ENCODE data around the gene CLCNKA.

Gene CLCNKA

DNA sequence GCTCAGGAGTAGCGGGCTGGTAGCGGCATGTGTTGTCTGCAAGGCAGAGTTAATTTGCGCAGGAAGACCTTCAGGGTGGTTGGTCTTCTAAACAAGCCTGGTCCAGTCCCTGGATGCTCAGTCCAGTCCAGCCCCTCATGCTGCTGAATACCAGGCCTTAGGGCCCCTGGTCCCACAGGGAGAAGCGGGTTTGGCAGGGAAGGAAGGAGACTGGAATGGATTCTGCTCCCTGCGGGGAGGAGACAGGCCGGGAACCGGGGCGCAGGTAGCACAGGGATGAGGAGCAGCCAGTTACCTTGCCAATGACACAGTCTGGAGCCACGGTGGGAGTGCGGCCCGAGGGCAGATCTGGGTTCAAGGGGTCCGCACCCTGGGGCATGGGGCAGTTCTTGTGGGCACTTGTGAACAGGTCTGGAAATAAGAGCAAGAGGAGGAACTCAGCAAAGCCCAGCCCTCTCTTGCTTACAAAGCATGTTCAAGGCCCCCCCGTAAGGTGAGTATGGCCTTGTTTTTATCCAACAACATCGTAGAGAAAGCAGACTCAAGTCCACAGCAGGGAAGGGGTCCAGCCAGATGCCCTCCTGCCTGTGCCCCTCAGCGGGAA is 41.5 kb downstream of the CLCNKA start:
- no peak for DNase-seq (ENCODE audit: low read depth, low spot score)
- TF ChIP-seq YY1 (IDR thresholded peaks at IDR 0.05; ENCODE audit: insufficient read depth, insufficient read length), result no peak
- TF ChIP-seq SUZ12 (IDR thresholded peaks at IDR 0.05; ENCODE audit: extremely low read depth, insufficient read depth, insufficient read length), result no peak
- no peak for TF ChIP-seq ZNF274 (IDR thresholded peaks at IDR 0.05; ENCODE audit: low read depth, low read length)
- Histone ChIP-seq H3K9ac (ENCODE audit: insufficient read length, low read depth) (no peak overlapping the region), H3K4me1 (ENCODE audit: insufficient read depth, insufficient read length) (peaks cover 15% of the 10 kb centered on the region), H3K4me3 (ENCODE audit: insufficient read length, low read depth) (no peak overlapping the region), H3K27me3 (ENCODE audit: insufficient read depth, insufficient read length) (no peaks in the 10 kb centered on the region), H3K36me3 (ENCODE audit: insufficient read depth, insufficient read length, low read length) (no peaks in the 10 kb centered on the region), H3K9me3 (ENCODE audit: insufficient read depth, low read length) (no peaks in the 10 kb centered on the region)

DNA sequence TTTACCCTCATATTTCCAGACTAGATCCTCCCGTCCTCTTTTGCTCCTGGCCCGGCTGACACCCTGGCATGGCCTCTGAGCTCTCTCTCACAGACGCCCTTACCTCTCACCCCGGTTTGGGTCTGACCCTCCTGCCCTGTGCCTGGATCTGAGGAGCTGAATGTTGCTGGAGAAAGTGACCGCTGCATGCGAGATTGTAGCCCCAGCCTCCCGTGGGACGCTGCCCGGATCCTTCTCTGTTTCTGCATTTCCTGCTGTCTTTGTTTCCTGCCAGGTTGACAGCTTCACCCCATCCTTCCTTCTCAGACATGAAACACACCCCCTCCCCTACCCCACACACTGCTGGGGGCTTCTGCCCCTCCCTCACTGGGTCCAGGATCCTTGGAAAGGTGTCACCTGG is 42.1 kb downstream of the CLCNKA start:
- Histone ChIP-seq H3K9ac (ENCODE audit: insufficient read length, low read depth) (no peak overlapping the region), H3K27me3 (ENCODE audit: insufficient read depth, insufficient read length) (no peaks in the 10 kb centered on the region), H3K4me3 (ENCODE audit: insufficient read length, low read depth) (no peak overlapping the region), H3K4me1 (ENCODE audit: insufficient read depth, insufficient read length) (peaks cover 19% of the 10 kb centered on the region), H3K9me3 (ENCODE audit: insufficient read depth, low read length) (no peaks in the 10 kb centered on the region), H3K36me3 (ENCODE audit: insufficient read depth, insufficient read length, low read length) (no peaks in the 10 kb centered on the region)
- no peak for TF ChIP-seq YY1 (IDR thresholded peaks at IDR 0.05; ENCODE audit: insufficient read depth, insufficient read length)
- TF ChIP-seq ZNF274 (IDR thresholded peaks at IDR 0.05; ENCODE audit: low read depth, low read length), result no peak
- no peak for TF ChIP-seq SUZ12 (IDR thresholded peaks at IDR 0.05; ENCODE audit: extremely low read depth, insufficient read depth, insufficient read length)
- DNase-seq (ENCODE audit: low read depth, low spot score), result no peak

DNA sequence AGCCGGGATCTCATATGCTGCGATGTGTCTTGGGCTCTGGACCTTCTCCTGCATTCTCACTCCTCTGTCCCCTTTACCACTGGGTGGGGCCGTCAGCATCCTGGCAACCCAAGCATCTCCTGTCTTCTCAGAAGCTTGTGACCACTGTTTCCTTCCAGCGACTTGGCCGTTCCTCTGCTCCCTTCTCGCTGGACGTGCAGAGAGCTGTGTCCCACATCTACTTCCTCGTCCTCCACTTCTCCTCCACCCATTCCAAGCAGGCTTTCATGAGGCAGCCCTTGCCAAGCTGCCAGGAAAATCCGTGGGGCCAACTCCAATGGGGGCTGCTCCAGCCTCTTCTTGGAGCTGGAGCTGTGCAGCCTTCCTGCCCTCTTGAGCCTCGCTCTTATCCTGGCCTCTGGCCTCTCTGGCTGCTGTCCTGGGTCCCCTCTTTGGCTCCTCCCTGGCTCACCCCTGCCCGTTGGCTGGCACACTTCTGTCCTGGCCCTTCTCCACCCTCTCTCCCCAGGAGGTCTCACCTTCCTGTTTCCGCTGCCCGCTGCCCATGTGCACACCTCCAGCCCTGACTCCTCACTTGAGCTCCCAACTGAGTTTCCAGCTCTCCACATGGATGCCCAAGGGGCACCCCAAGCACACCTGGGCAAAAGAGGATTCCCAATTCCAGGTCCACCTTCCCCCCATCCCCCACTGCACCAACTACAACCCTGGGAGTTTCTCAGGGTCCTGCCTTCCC is 42.9 kb downstream of the CLCNKA start:
- H3K9ac ChIP-seq (ENCODE audit: insufficient read length, low read depth), result no peak overlapping the region
- no peak for DNase-seq (ENCODE audit: low read depth, low spot score)
- TF ChIP-seq YY1 (IDR thresholded peaks at IDR 0.05; ENCODE audit: insufficient read depth, insufficient read length) (no peak), ZNF274 (IDR thresholded peaks at IDR 0.05; ENCODE audit: low read depth, low read length) (no peak), SUZ12 (IDR thresholded peaks at IDR 0.05; ENCODE audit: extremely low read depth, insufficient read depth, insufficient read length) (no peak)
- no peaks in the 10 kb centered on the region for H3K27me3 ChIP-seq (ENCODE audit: insufficient read depth, insufficient read length)
- H3K9me3 ChIP-seq (ENCODE audit: insufficient read depth, low read length), result no peaks in the 10 kb centered on the region
- no peaks in the 10 kb centered on the region for H3K36me3 ChIP-seq (ENCODE audit: insufficient read depth, insufficient read length, low read length)
- H3K4me3 ChIP-seq (ENCODE audit: insufficient read length, low read depth), result no peak overlapping the region
- peaks cover 19% of the 10 kb centered on the region for H3K4me1 ChIP-seq (ENCODE audit: insufficient read depth, insufficient read length)

DNA sequence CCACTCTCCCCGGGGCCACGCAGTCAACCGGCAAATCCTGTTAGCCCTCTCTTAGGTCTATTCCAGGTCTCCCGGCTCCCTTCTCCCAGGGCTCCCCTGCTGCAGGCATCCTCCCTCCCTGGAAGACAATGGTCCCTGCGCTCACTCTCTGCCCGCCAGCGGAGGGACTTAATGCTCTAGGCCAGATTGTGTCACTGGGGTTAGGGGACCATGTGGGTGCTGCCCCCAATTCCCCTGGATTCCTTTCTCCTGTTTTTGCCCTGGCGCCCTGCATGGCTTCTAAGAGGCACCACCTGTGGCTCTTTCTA is 43.4 kb downstream of the CLCNKA start:
- peaks cover 19% of the 10 kb centered on the region for H3K4me1 ChIP-seq (ENCODE audit: insufficient read depth, insufficient read length)
- no peak for TF ChIP-seq YY1 (IDR thresholded peaks at IDR 0.05; ENCODE audit: insufficient read depth, insufficient read length)
- no peak for TF ChIP-seq ZNF274 (IDR thresholded peaks at IDR 0.05; ENCODE audit: low read depth, low read length)
- no peak for TF ChIP-seq SUZ12 (IDR thresholded peaks at IDR 0.05; ENCODE audit: extremely low read depth, insufficient read depth, insufficient read length)
- no peaks in the 10 kb centered on the region for H3K9me3 ChIP-seq (ENCODE audit: insufficient read depth, low read length)
- H3K4me3 ChIP-seq (ENCODE audit: insufficient read length, low read depth), result no peak overlapping the region
- H3K36me3 ChIP-seq (ENCODE audit: insufficient read depth, insufficient read length, low read length), result no peaks in the 10 kb centered on the region
- H3K9ac ChIP-seq (ENCODE audit: insufficient read length, low read depth), result no peak overlapping the region
- H3K27me3 ChIP-seq (ENCODE audit: insufficient read depth, insufficient read length), result no peaks in the 10 kb centered on the region
- DNase-seq (ENCODE audit: low read depth, low spot score), result no peak

DNA sequence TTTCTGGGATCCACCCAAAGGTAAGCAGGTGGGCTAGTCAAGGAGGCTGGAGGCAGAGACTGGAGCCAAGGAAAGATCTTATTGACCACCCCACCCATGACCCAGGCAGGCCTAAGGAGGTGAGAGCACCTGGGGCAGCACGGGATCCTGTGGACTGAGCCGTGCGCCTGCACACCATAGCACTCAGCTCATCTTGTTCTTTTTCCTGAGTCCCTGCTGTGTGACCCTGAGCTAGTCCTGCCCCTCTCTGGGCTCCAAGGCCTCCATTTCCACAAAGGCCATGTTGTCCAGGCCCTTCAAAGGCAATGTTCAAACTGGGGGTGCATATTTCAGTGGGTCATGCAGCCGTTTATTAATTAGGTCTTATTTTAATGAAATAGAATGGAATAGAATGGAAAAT is 44.4 kb downstream of the CLCNKA start:
- TF ChIP-seq SUZ12 (IDR thresholded peaks at IDR 0.05; ENCODE audit: extremely low read depth, insufficient read depth, insufficient read length) (no peak), ZNF274 (IDR thresholded peaks at IDR 0.05; ENCODE audit: low read depth, low read length) (no peak), YY1 (IDR thresholded peaks at IDR 0.05; ENCODE audit: insufficient read depth, insufficient read length) (no peak)
- no peak overlapping the region for H3K9ac ChIP-seq (ENCODE audit: insufficient read length, low read depth)
- no peaks in the 10 kb centered on the region for H3K27me3 ChIP-seq (ENCODE audit: insufficient read depth, insufficient read length)
- DNase-seq (ENCODE audit: low read depth, low spot score), result no peak
- peaks cover 19% of the 10 kb centered on the region for H3K4me1 ChIP-seq (ENCODE audit: insufficient read depth, insufficient read length)
- H3K9me3 ChIP-seq (ENCODE audit: insufficient read depth, low read length), result no peaks in the 10 kb centered on the region
- H3K36me3 ChIP-seq (ENCODE audit: insufficient read depth, insufficient read length, low read length), result no peaks in the 10 kb centered on the region
- H3K4me3 ChIP-seq (ENCODE audit: insufficient read length, low read depth), result no peak overlapping the region

DNA sequence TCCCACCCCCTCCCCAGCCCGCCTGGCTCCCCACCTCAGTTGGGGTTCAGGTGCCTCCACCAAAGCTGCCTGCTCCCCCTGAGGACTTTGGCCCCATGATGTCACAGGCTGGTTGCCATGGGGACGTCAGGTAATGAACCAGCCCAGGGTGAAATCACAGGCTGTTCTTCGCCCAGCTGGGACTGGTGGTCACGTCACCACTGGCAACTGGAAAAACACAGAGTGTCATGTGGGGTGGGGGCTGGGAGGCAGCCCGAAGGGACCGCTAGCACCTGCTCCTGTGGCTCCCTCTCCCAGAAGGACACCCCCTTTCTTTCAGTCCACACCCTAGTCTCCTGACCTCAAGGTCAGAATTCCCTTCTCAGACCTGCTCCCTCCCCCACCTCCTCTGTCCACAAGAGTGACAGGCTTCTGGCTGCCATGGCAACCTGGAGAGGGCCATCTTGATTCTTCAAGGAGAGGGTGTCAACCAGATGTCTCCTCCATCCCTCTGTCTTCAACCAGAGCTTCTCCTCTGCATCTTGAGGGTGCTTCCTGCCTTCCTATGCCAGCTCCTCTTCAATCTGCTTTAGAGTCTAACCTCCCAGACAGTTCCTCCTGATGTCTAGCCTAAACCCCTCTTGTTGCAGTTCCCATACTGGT is 45.4 kb downstream of the CLCNKA start:
- no peaks in the 10 kb centered on the region for H3K9me3 ChIP-seq (ENCODE audit: insufficient read depth, low read length)
- H3K4me3 ChIP-seq (ENCODE audit: insufficient read length, low read depth), result no peak overlapping the region
- no peak for TF ChIP-seq YY1 (IDR thresholded peaks at IDR 0.05; ENCODE audit: insufficient read depth, insufficient read length)
- TF ChIP-seq ZNF274 (IDR thresholded peaks at IDR 0.05; ENCODE audit: low read depth, low read length), result no peak
- no peak for TF ChIP-seq SUZ12 (IDR thresholded peaks at IDR 0.05; ENCODE audit: extremely low read depth, insufficient read depth, insufficient read length)
- H3K9ac ChIP-seq (ENCODE audit: insufficient read length, low read depth), result no peak overlapping the region
- DNase-seq (ENCODE audit: low read depth, low spot score), result no peak
- peaks cover 10% of the 10 kb centered on the region for H3K27me3 ChIP-seq (ENCODE audit: insufficient read depth, insufficient read length)
- H3K4me1 ChIP-seq (ENCODE audit: insufficient read depth, insufficient read length), result peaks cover 23% of the 10 kb centered on the region
- no peaks in the 10 kb centered on the region for H3K36me3 ChIP-seq (ENCODE audit: insufficient read depth, insufficient read length, low read length)

DNA sequence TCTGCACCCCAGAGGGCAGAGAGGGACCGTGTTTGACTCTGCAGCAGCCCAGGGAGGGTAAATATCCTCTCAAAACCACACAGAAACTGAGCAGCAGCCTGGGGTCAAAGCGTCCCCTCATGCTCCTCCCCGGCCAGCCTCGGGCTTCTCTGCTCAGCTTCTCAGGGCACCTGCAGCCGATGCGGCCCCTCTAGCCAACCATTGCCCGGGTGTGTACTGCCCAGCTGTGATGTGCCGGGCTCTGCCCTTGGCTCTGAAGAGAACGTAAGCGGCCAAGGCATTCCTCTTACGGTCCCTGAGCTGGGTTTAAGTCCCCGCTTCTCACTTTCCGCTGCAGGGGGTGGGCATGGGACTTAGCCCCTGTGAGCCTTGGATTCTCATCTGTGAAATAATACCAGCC is 46.1 kb downstream of the CLCNKA start:
- TF ChIP-seq ZNF274 (IDR thresholded peaks at IDR 0.05; ENCODE audit: low read depth, low read length), result no peak
- no peak for TF ChIP-seq YY1 (IDR thresholded peaks at IDR 0.05; ENCODE audit: insufficient read depth, insufficient read length)
- TF ChIP-seq SUZ12 (IDR thresholded peaks at IDR 0.05; ENCODE audit: extremely low read depth, insufficient read depth, insufficient read length), result no peak
- Histone ChIP-seq H3K27me3 (ENCODE audit: insufficient read depth, insufficient read length) (peaks cover 17% of the 10 kb centered on the region), H3K9me3 (ENCODE audit: insufficient read depth, low read length) (no peaks in the 10 kb centered on the region), H3K4me3 (ENCODE audit: insufficient read length, low read depth) (no peak overlapping the region), H3K9ac (ENCODE audit: insufficient read length, low read depth) (no peak overlapping the region), H3K36me3 (ENCODE audit: insufficient read depth, insufficient read length, low read length) (no peaks in the 10 kb centered on the region), H3K4me1 (ENCODE audit: insufficient read depth, insufficient read length) (peaks cover 29% of the 10 kb centered on the region)
- no peak for DNase-seq (ENCODE audit: low read depth, low spot score)
